Osteocyte (in vitro differentiated cells): ENCODE measurements around the gene MBNL2. TPM values are rescaled to one million over a fixed set of nuclear protein-coding genes. Genes with fewer than 3 reads are reported as not detected.

Experiments used
- DNase-seq: peaks from one replicate; pipeline ENCODE4 v3.0.0; 2021; ENCODE audit warnings: mixed read lengths; ENCODE audit not compliant: unreplicated experiment; ENCODE audit errors: extremely low spot score
- H3K27ac Mint-ChIP-seq: one replicate; pipeline ENCODE4 v1.8.0; 2021; ENCODE audit warnings: mild to moderate bottlenecking, mixed read lengths; ENCODE audit not compliant: unreplicated experiment
- H3K27me3 Mint-ChIP-seq: one replicate; pipeline ENCODE4 v1.8.0; 2021; ENCODE audit warnings: mixed read lengths; ENCODE audit not compliant: unreplicated experiment
- H3K36me3 Mint-ChIP-seq: one replicate; pipeline ENCODE4 v1.8.0; 2021; ENCODE audit warnings: mixed read lengths; ENCODE audit not compliant: unreplicated experiment
- H3K4me1 Mint-ChIP-seq: one replicate; pipeline ENCODE4 v1.8.0; 2021; ENCODE audit warnings: mixed read lengths; ENCODE audit not compliant: unreplicated experiment
- H3K4me3 Mint-ChIP-seq: one replicate; pipeline ENCODE4 v1.8.0; 2021; ENCODE audit warnings: mild to moderate bottlenecking, moderate library complexity, mixed read lengths; ENCODE audit not compliant: unreplicated experiment
- H3K9me3 Mint-ChIP-seq: one replicate; pipeline ENCODE4 v1.8.0; 2021; ENCODE audit warnings: mixed read lengths; ENCODE audit not compliant: unreplicated experiment
- total RNA-seq: library from RNA; stranded (reverse); gene quantifications from 2 replicates; pipeline ENCODE4 v1.2.1, GENCODE V29; 2021
- TF ChIP-seq, protein P1 (sequence below): fragments of 200-600 bp; sonication (generic); IDR thresholded peaks from 2 replicates; pipeline ENCODE4 v1.5.0; 2021; ENCODE audit warnings: antibody characterized with exemption, mild to moderate bottlenecking, moderate library complexity

MBNL2 gene
- total RNA-seq, 1 donor from 2014 or later, result 66.6 TPM

DNA sequence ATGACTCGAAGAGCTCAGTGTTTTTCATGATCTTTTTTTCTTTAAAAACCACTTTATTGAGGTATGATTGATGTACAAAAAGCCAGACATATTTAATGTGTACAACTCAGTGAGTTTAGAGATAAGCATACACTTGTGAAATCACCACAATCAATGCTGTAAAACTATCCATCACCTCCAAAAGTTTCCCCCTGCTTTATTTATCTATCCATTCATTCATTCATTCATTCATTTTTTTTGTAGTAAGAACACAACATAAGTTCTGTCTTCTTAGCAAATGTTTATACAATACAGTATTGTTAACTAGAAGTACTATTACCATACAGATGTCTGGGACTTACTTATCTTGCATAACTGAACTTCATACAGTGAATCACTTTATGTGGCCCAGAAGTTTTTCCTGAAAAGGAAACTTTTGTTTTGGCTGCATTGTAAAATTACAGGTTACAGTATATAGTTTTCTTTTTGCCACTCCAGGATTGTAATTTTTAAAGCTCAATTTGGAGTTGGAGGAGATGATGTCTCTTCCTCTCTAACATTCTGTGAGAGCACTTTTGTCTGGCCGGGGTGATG lies 218.6 kb downstream of the MBNL2 start:
- no peak for DNase-seq
- Mint-ChIP-seq H3K4me1 (peaks cover 12% of the 10 kb centered on the region), H3K27me3 (no peaks in the 10 kb centered on the region), H3K4me3 (no peak overlapping the region), H3K27ac (no peak overlapping the region), H3K9me3 (no peaks in the 10 kb centered on the region), H3K36me3 (peaks cover 2% of the 10 kb centered on the region)
- TF ChIP-seq, protein P1, sequence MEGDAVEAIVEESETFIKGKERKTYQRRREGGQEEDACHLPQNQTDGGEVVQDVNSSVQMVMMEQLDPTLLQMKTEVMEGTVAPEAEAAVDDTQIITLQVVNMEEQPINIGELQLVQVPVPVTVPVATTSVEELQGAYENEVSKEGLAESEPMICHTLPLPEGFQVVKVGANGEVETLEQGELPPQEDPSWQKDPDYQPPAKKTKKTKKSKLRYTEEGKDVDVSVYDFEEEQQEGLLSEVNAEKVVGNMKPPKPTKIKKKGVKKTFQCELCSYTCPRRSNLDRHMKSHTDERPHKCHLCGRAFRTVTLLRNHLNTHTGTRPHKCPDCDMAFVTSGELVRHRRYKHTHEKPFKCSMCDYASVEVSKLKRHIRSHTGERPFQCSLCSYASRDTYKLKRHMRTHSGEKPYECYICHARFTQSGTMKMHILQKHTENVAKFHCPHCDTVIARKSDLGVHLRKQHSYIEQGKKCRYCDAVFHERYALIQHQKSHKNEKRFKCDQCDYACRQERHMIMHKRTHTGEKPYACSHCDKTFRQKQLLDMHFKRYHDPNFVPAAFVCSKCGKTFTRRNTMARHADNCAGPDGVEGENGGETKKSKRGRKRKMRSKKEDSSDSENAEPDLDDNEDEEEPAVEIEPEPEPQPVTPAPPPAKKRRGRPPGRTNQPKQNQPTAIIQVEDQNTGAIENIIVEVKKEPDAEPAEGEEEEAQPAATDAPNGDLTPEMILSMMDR, result no peak

GRCh38 chr13:97441368-97441767 lies 219.2 kb downstream of the MBNL2 start:
- H3K27me3 Mint-ChIP-seq, result no peaks in the 10 kb centered on the region
- H3K9me3 Mint-ChIP-seq, result no peaks in the 10 kb centered on the region
- TF ChIP-seq, protein P1, result no peak
- no peak for DNase-seq
- H3K27ac Mint-ChIP-seq, result no peak overlapping the region
- peaks cover 4% of the 10 kb centered on the region for H3K36me3 Mint-ChIP-seq
- peaks cover 5% of the 10 kb centered on the region for H3K4me1 Mint-ChIP-seq
- H3K4me3 Mint-ChIP-seq, result no peak overlapping the region

Other genes starting within 250 kb of the MBNL2 start
- not detected in 2 replicates for gene OXGR1, start 227.9 kb upstream of the MBNL2 start, total RNA-seq
- 26.3 and 27.9 TPM in 2 replicates for gene RAP2A, start 211.8 kb downstream of the MBNL2 start, total RNA-seq